ENCODE data around the gene BPGM.

DNA sequence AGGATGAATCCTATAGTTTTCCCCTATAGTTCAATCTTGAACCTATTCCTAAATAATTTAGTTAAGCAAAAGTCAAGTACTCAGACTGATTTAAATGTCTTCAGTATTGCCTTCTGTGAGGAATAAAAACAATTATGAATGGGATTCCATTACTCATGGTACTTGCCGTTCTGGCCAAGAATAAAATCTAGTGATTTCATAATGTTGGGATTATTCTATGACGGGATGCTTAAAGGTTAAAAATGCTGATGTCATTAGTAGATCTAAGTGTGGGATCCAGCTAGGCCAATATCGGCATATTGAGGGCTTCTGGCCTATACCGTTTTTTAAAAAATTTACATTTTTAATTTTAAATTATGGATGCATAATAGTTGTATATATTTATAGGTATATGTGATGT, 5.3 kb downstream of the BPGM start:
- TF ChIP-seq, protein P1, sequence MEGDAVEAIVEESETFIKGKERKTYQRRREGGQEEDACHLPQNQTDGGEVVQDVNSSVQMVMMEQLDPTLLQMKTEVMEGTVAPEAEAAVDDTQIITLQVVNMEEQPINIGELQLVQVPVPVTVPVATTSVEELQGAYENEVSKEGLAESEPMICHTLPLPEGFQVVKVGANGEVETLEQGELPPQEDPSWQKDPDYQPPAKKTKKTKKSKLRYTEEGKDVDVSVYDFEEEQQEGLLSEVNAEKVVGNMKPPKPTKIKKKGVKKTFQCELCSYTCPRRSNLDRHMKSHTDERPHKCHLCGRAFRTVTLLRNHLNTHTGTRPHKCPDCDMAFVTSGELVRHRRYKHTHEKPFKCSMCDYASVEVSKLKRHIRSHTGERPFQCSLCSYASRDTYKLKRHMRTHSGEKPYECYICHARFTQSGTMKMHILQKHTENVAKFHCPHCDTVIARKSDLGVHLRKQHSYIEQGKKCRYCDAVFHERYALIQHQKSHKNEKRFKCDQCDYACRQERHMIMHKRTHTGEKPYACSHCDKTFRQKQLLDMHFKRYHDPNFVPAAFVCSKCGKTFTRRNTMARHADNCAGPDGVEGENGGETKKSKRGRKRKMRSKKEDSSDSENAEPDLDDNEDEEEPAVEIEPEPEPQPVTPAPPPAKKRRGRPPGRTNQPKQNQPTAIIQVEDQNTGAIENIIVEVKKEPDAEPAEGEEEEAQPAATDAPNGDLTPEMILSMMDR (IDR thresholded peaks at IDR 0.05; ENCODE audit: poor library complexity): no peak
- TF ChIP-seq EZH2 (IDR thresholded peaks at IDR 0.05; ENCODE audit: borderline replicate concordance): no peak
- no peak for TF ChIP-seq EZH2phosphoT487 (IDR thresholded peaks at IDR 0.05; ENCODE audit: low read depth, severe bottlenecking, unreplicated experiment)

Data from hepatocyte (in vitro differentiated cells).